Measurements from ENCODE around the gene CYBA.
A peak's percentile ranks its signal among the peaks of the same experiment; 100 is the strongest.

CYBA gene

GRCh38 chr16:88636488-88637265, 14.2 kb downstream of the CYBA start:
- Histone ChIP-seq H3K9me3 (replicated peaks in 1 of 11) (no peaks in the 10 kb centered on the region; a peak in 1 of 22 replicates), H3K27me3 (peaks cover 46 to 68% (median 62%) of the 10 kb centered on the region in 11 experiments), H4K20me1 (peaks cover 31 to 89% (median 72%) of the 10 kb centered on the region in 11 experiments; a peak in 21 of 22 replicates), H3K4me1 (peaks cover 79 to 98% (median 94%) of the 10 kb centered on the region in 10 experiments), H3K27ac (no peak overlapping the region), H3K4me3 (no peak overlapping the region), H3K4me2 (peak overlapping the region; percentile 90 to 100 (median 96); a peak in 21 of 22 replicates), H3K9ac (no peak overlapping the region), H3K36me3 (peaks cover 8 to 15% (median 11%) of the 10 kb centered on the region in 11 experiments; a peak in 20 of 22 replicates)
- no peak for TF ChIP-seq Cebpa-rat (IDR thresholded peaks at IDR 0.05)

GRCh38 chr16:88635671-88636319, 15.1 kb downstream of the CYBA start:
- H3K36me3 ChIP-seq, result peaks cover 12 to 23% (median 18%) of the 10 kb centered on the region in 11 experiments
- no peaks in the 10 kb centered on the region for H3K9me3 ChIP-seq (replicated peaks in 1 of 11)
- H3K9ac ChIP-seq, result peak overlapping the region in 9 of 11 experiments; percentile 13 to 82 (median 80); a peak in 10 of 22 replicates
- TF ChIP-seq Cebpa-rat (IDR thresholded peaks at IDR 0.05), result no peak
- H3K4me2 ChIP-seq, result peak overlapping the region; percentile 90 to 100 (median 96)
- H3K4me3 ChIP-seq, result peak overlapping the region in 6 of 10 experiments; percentile 59 to 76 (median 66); a peak in 7 of 20 replicates
- peak overlapping the region in 2 of 11 experiments; percentile 3 to 85; a peak in 2 of 22 replicates for H3K27ac ChIP-seq
- peaks cover 39 to 60% (median 56%) of the 10 kb centered on the region in 11 experiments for H3K27me3 ChIP-seq
- peaks cover 24 to 88% (median 67%) of the 10 kb centered on the region in 11 experiments; a peak in 21 of 22 replicates for H4K20me1 ChIP-seq
- peaks cover 85 to 100% (median 96%) of the 10 kb centered on the region in 10 experiments for H3K4me1 ChIP-seq

- H3K27me3 ChIP-seq, result peaks cover 32 to 53% (median 49%) of the 10 kb centered on the region in 11 experiments
- peak overlapping the region in 10 of 11 experiments; percentile 69 to 87 (median 84); a peak in 21 of 22 replicates for H3K27ac ChIP-seq
- H4K20me1 ChIP-seq, result peaks cover 18 to 87% (median 61%) of the 10 kb centered on the region in 11 experiments; a peak in 21 of 22 replicates
- H3K9ac ChIP-seq, result peak overlapping the region; percentile 61 to 82 (median 80)
- H3K36me3 ChIP-seq, result peaks cover 15 to 30% (median 25%) of the 10 kb centered on the region in 11 experiments
- peak overlapping the region; percentile 49 to 76 (median 60) for H3K4me3 ChIP-seq
- peak overlapping the region; percentile 90 to 100 (median 96) for H3K4me2 ChIP-seq
- peaks cover 84 to 100% (median 96%) of the 10 kb centered on the region in 10 experiments for H3K4me1 ChIP-seq
- TF ChIP-seq Cebpa-rat (IDR thresholded peaks at IDR 0.05), result no peak
- H3K9me3 ChIP-seq (replicated peaks in 1 of 11), result no peaks in the 10 kb centered on the region
Observed at GRCh38 chr16:88634994-88635670, 15.7 kb downstream of the CYBA start.

GRCh38 chr16:88634141-88634993, 16.5 kb downstream of the CYBA start:
- Histone ChIP-seq H3K27ac (peak overlapping the region; percentile 31 to 87 (median 83); a peak in 21 of 22 replicates), H4K20me1 (peaks cover 10 to 86% (median 53%) of the 10 kb centered on the region in 11 experiments; a peak in 20 of 22 replicates), H3K9ac (peak overlapping the region; percentile 61 to 82 (median 80)), H3K9me3 (replicated peaks in 1 of 11) (no peaks in the 10 kb centered on the region), H3K36me3 (peaks cover 23 to 37% (median 33%) of the 10 kb centered on the region in 11 experiments), H3K4me3 (peak overlapping the region; percentile 49 to 76 (median 60)), H3K27me3 (peaks cover 25 to 45% (median 41%) of the 10 kb centered on the region in 11 experiments), H3K4me2 (peak overlapping the region; percentile 90 to 100 (median 96)), H3K4me1 (peaks cover 78 to 100% (median 95%) of the 10 kb centered on the region in 10 experiments)
- TF ChIP-seq Cebpa-rat (IDR thresholded peaks at IDR 0.05), result peak in 6 of 11 experiments; percentile 32 to 87 (median 62); a peak in 8 of 22 replicates

DNA sequence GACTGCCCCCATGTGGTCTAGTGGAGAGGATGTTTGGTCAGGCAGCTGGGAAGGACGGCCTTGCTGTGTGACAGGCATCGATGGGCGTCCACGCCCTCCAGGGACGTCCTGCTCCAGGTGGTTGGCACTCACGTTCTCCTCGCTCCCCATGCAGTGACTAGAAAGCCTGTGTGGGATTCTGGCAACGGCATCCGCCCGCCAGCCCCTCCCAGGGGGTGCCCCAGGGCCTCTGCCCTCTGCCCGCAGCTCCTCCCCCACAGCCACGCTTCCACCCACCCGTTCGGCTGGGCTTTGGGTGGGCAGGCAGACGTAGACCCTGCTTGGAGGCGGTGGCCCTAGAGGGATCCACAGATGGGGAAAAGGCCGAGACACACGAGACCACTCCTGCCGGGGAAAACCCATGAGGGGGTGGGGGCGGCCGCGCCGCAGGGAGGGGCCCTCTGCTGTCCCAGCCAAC, 17.1 kb downstream of the CYBA start:
- Histone ChIP-seq H3K4me3 (peak overlapping the region; percentile 49 to 76 (median 60)), H3K4me2 (peak overlapping the region; percentile 90 to 100 (median 96)), H3K27ac (peak overlapping the region in 10 of 11 experiments; percentile 69 to 87 (median 84); a peak in 20 of 22 replicates), H3K27me3 (peaks cover 18 to 39% (median 35%) of the 10 kb centered on the region in 11 experiments), H3K36me3 (peaks cover 24 to 40% (median 37%) of the 10 kb centered on the region in 11 experiments), H3K9ac (peak overlapping the region; percentile 61 to 82 (median 80)), H3K4me1 (peaks cover 75 to 100% (median 95%) of the 10 kb centered on the region in 10 experiments), H3K9me3 (replicated peaks in 1 of 11) (no peaks in the 10 kb centered on the region), H4K20me1 (peaks cover 4 to 81% (median 46%) of the 10 kb centered on the region in 11 experiments; a peak in 19 of 22 replicates)
- no peak for TF ChIP-seq Cebpa-rat (IDR thresholded peaks at IDR 0.05)

GRCh38 chr16:88632587-88632930, 18.3 kb downstream of the CYBA start:
- Histone ChIP-seq H3K9ac (peak overlapping the region in 5 of 11 experiments; percentile 11 to 80 (median 42); a peak in 6 of 22 replicates), H3K4me1 (peaks cover 75 to 100% (median 95%) of the 10 kb centered on the region in 10 experiments), H3K4me2 (peak overlapping the region; percentile 67 to 100 (median 96)), H3K27me3 (peaks cover 7 to 27% (median 23%) of the 10 kb centered on the region in 11 experiments), H3K36me3 (peaks cover 24 to 48% (median 40%) of the 10 kb centered on the region in 11 experiments), H4K20me1 (peaks cover 0 to 69% (median 36%) of the 10 kb centered on the region in 11 experiments; a peak in 18 of 22 replicates), H3K9me3 (replicated peaks in 1 of 11) (no peaks in the 10 kb centered on the region), H3K27ac (peak overlapping the region in 3 of 11 experiments; percentile 4 to 38 (median 15); a peak in 5 of 22 replicates), H3K4me3 (no peak overlapping the region; a peak in 1 of 20 replicates)
- TF ChIP-seq Cebpa-rat (IDR thresholded peaks at IDR 0.05), result no peak

- Histone ChIP-seq H3K9me3 (replicated peaks in 1 of 11) (no peaks in the 10 kb centered on the region), H3K4me3 (no peak overlapping the region; a peak in 1 of 20 replicates), H3K27ac (peak overlapping the region in 3 of 11 experiments; percentile 4 to 38 (median 15); a peak in 5 of 22 replicates), H4K20me1 (peaks cover 0 to 64% (median 36%) of the 10 kb centered on the region in 11 experiments; a peak in 18 of 22 replicates), H3K4me1 (peaks cover 75 to 100% (median 95%) of the 10 kb centered on the region in 10 experiments), H3K4me2 (peak overlapping the region; percentile 67 to 100 (median 96)), H3K9ac (peak overlapping the region in 5 of 11 experiments; percentile 11 to 80 (median 42); a peak in 9 of 22 replicates), H3K36me3 (peaks cover 24 to 53% (median 45%) of the 10 kb centered on the region in 11 experiments), H3K27me3 (peaks cover 2 to 22% (median 18%) of the 10 kb centered on the region in 11 experiments)
- no peak for TF ChIP-seq Cebpa-rat (IDR thresholded peaks at IDR 0.05)
Observed at GRCh38 chr16:88631920-88632586, 18.8 kb downstream of the CYBA start.

Data from BLaER1 treated with 17β-estradiol and CSF1 and Interleukin-3, amounts not matched to agents 10 nM and 100 nM (cell line).